RPMI8226 (cell line): ENCODE data around the gene C16orf87.
"Not testable (repeated sequence)": the region's sequence is repeated elsewhere in the genome, so short reads cannot be mapped to it uniquely, and the experiment has no call there.

Experiments
- DNase-seq: peaks from one replicate; pipeline ENCODE4 v3.0.0-alpha.2; 2015

Gene C16orf87

DNA sequence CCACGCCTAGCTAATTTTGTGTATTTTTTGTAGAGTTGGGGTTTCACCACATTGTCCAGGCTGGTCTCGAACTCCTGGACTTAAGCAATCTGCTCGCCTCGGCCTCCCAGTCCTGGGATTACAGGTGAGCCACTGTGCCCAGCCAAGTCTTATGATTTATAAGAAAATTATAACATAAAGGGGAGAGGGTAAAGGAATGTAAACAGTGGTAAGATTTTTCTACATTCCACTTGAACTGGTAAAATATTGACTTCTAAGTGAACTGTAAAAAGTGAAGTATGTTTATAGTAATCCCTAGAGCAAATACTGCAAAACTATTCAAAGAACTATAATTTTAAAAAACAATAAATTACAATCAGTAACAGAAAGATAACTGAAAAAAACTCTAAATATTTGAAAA, 33.5 kb downstream of the C16orf87 start:
- DNase-seq: no peak

- no peak for DNase-seq
Measured at GRCh38 chr16:46796764-46797269, 34.2 kb downstream of the C16orf87 start.

DNA sequence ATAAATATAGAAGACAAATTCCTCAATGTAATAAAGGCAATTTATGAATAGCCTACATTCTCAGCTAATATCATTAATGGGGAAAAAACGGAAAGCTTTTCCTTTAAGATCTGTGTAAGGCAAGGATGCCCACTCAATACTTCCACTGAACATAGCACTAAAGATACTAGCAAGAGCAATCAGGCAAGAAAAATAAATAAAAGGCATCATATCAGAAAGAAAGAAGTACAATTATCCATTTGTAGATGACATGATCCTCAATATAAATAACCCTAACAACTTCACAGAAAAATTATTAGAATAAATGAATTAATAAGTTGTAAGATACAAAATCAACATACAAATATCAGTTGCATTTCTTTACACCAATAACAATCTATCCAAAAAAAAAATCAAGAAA, 37.1 kb downstream of the C16orf87 start:
- DNase-seq: no peak

DNA sequence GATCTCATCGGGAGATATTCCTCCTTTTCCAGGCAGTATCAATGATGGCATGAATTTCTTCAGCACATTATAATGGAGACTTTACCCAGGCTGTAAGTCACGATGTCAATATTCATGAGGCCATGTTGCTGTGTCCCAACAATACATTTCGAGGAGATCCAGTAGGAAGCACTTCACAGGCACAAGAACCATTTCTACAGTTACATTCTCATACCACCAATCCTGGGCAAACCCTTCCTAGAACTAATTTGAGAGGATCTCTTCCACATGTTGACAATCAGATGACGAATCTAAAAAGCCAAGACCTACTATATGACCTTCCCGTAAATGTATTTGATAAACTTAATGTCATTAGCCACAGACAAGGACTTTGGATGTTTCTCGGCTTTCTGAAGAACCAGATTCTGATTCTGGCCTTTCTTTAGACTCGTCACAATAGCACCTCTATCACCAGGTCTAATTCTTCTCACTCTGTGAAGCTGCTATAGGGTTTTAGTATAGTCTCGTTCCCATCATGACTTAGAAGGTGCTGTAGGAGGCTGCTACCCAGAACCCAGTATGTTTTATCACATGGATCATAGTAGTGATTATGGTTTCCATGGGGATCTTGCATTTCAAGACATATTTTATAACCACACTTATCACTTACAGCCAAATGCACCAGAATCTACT, 40.2 kb downstream of the C16orf87 start:
- no peak for DNase-seq

- DNase-seq: peak; percentile 87
Measured at GRCh38 chr16:46789499-46790414, 41.2 kb downstream of the C16orf87 start.

DNA sequence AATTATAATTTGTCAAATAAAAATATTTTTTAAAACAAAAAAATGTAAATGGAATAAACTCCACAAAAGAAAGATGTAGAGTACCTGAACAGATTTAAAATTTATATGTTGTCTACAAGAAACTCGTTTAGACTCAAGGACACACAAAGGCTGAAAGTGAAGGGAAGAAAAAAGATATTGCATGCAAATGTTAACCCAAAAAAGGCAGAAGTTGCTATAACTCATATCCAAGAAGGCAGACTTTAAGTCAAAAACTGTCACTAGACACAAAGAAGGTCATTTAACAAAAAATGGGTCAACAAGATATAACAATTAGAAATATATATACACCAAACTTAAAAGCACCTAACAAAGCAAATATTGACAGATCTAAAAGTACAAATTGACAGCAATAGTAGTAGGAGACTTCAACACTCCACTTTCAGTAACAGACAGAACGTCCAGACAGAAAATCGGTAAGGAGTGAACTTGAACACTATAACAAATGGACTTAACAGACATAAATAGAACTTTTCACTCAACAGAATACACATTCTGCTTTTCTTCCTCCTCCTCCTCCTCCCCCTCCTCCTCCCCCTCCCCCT, 42.0 kb downstream of the C16orf87 start:
- DNase-seq: no peak

- peak; percentile 7 for DNase-seq
Measured at GRCh38 chr16:46787909-46788308, 43.1 kb downstream of the C16orf87 start.

- no peak for DNase-seq
Measured at GRCh38 chr16:46785076-46785845, 45.7 kb downstream of the C16orf87 start.

GRCh38 chr16:46784569-46784968, 46.4 kb downstream of the C16orf87 start:
- DNase-seq: not testable (repeated sequence)

- no peak for DNase-seq
Measured at GRCh38 chr16:46783800-46784199, 47.2 kb downstream of the C16orf87 start.

GRCh38 chr16:46782320-46782719, 48.7 kb downstream of the C16orf87 start:
- DNase-seq: no peak

DNA sequence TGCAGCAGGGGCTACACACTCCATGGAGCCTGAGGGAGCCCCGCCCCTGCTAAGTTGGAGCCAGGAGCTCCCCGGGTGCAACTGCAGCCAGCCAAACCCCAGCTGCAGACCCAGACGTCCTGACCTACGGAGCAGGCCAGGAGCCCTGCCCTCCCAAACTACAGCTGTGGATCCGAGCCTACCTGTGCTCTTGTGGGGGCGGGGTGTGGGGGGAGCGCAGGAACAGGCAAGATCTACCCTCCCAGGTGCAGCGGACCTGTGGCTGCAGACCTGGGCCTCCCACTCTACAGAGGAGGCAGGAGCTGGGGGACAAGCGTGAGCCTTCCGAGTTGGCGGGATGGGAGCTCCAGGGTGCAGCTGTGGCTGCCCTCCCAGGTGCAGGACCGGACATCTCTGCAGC, 53.2 kb downstream of the C16orf87 start:
- no peak for DNase-seq

DNA sequence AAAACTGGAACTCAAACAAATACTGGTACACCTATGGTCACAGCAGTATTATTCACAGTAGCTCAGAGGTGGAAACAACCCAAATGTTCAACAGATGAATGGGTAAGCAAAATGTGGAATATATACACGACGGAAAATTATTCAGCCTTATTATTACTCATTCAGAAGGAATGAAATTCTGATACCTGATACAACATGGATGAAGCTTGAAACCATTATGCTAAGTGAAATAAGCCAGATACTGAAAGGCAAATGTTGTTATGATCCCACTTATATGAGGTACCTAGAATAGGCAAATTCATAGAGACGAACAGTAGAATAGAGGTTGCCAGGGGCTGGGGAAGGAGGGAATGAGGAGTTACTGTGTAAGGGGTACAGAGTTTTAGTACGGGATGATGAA, 55.8 kb downstream of the C16orf87 start:
- no peak for DNase-seq

- no peak for DNase-seq
Measured at GRCh38 chr16:46774743-46775177, 56.2 kb downstream of the C16orf87 start.

DNA sequence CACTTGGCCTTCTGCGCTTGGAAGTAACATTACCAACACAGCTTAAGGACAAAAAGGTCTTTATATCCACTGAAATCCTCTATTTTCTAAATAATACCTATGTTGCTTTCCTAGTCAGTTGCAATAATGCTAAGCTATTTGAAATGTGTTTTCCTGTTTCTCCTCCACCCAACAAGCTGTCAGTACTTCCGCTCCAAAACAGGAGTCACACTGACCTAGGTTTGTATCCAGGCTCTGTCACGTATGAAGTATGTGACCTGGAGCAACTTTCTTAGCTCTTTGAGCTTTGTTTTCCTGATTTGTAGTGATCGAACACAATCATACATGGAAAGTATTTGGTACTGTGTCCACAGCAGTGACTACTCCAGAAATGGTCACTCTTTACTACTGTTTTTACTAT, 58.5 kb downstream of the C16orf87 start:
- DNase-seq: no peak

DNA sequence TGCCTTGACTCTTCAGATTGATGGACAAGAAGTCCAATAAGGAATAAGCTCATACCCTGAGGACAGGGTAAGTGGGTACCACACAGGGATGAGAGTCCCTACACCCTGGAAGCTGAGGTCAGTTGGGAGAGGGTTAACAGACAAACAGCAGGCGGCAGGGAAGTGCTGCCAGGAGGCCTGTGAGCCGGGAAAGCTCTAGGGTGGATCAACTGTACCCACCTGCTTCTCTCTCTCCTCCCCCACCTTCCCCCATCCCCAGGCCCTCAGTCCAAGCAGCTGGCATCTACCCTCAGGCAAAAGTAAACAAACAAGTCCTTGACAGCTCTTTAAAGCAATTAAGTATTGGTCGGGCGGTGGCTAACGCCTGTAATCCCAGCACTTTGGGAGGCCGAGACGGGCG, 62.2 kb downstream of the C16orf87 start:
- no peak for DNase-seq

DNA sequence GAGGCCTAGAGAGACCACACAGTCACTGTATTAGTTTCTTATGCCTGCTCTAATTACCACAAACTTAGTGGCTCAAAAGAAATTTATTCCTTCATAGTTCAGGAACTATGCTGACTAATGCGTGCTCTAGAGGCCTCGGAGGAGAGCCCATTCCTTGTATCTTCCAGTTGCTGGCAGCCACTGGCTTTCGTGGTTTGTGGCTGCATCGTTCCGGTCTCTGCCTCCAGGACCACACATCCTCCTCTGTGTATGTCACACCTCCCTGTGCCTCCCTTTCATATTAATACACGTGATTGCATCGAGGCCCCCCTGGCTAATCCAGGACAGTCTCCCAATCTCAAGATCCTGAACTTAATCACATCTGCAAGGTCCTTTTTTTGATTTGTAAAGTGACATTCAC, 65.9 kb downstream of the C16orf87 start:
- no peak for DNase-seq

DNA sequence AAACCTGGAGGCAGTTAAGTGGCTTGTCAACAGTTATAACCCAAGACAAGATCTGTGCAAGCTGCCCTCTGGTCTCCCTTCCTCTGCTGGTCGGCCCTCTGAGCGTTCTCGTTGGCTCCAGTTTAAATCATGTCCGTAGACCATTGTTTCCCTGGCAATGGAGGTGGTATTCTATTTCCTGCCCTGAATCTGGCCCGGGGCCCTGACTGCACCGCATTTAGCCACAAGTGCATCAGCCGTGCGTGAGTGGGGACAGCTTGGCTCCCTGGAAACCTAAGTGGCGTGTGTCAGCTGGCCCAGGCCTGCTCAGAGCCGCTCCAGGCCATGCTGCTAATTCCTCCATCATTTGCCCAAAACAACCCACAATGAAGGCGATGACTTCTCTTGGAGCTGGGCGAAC, 67.8 kb downstream of the C16orf87 start:
- DNase-seq: no peak

- DNase-seq: no peak
Measured at GRCh38 chr16:46762583-46762982, 68.4 kb downstream of the C16orf87 start.

GRCh38 chr16:46759309-46759708, 71.7 kb downstream of the C16orf87 start:
- no peak for DNase-seq

DNA sequence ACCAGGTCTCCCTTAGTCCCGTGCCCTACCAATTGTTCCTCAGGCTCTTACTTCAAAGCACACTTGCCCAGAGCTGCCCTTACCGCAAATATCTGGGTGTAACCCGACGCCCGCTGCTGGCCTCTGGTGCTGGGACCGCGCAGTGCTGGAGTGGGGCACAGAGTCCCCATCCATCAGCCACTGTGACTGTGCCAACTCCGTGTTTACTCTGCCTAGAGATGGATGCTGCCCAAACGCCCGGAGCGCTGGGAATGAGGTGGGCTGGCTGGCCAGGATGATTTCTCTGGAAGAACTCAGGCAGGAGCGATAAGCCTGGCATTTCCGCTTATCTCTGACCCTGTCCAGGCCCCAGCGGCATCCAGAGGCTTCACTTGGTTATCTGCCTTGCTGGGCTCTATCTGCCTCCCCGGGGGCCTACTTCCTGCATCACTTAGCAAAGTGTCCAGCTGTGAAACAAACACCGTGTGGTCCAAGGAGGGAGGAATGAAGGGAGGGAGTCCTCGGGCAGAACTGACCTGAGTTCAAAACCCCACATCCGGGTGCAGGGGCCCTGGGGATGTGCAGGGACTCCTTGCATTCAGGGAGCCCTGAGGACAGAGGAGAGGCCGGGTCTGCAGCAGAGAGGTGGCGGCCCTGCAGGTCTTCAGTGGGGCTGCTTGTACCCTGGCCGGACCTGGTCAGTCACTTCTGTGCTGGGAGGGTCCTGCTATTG, 73.5 kb downstream of the C16orf87 start:
- DNase-seq: no peak

DNA sequence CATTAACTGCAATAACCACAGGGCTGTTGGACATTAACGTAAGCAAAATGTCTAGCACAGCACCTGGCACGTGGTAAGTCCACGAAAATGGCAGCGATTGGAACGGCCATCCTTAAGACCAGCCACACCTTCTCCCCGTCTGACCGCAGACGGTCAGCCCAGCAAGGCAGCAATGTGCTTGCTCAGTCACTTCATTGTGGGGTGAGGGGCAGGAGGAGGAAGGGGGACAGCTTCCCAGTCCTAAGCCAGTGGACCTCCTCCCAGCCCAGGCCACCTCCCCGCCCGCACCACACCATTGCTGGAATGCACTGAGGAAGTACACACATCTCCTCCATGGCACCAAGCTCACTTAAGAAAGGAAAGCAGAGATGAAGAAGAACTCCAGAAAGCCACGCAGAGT, 74.2 kb downstream of the C16orf87 start:
- DNase-seq: no peak
